NCI-H146 treated with DMSO at 0.1 percent for 48 hours (cell line): Measurements from ENCODE around the gene ZNF362.
A peak's percentile ranks its signal among the peaks of the same experiment; 100 is the strongest.

Source experiments
- DNase-seq: peaks from one replicate; lab custom pipeline; 2025; ENCODE audit not compliant: unreplicated experiment; lab: John Stamatoyannopoulos, UW

ZNF362 gene

DNA sequence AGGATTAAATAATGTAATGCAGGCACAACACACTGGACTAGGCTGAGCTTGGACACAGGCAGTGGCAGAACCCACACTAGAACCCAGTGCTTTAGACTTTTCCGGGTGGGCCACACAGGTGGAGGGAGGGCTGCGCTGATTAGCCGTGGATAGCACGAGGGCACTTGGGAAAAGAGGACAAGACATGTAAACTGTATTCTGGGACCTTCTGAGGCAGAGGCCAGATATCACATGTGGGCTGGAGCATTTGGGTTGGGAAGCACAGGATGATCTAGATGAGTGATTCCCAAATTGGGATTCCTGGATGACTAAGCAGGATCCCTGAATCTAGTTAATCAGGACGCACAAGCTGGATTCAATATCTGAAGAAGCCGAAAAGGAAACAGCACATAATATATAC is 84.9 kb downstream of the ZNF362 start:
- no peak for DNase-seq

DNA sequence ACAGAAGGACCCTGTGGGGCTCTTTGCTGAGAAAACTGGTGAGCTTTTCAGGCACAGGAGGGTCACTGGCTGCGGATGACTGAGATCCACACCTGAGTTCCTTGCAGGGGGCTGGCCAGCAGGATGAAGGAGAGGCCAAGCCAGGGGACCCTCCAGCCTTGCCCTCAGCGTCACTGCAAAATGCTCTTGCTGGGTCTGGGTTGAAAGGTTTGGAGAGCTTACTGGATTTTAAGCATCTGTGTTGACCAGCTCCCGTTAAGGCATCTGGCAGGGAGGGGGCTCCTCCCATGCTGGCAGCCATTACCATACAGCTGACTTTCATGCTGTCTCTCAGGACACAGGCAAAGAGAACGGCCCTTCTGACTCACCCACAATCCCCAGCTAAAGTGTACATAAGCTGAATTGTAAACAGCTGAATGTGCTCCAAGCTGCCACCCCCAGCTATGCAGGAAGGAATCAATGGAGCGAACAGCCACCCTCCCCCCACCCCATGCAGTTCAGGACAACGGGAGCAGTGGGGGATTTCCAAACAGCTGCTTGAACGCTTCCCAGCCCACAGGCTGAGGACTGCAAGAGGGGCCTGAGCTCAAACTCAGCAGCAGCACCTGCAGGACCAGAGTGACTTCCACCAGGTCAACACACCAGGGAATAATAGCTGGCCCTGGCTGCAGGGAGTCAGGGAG is 85.9 kb downstream of the ZNF362 start:
- DNase-seq, result peak; percentile 93

DNA sequence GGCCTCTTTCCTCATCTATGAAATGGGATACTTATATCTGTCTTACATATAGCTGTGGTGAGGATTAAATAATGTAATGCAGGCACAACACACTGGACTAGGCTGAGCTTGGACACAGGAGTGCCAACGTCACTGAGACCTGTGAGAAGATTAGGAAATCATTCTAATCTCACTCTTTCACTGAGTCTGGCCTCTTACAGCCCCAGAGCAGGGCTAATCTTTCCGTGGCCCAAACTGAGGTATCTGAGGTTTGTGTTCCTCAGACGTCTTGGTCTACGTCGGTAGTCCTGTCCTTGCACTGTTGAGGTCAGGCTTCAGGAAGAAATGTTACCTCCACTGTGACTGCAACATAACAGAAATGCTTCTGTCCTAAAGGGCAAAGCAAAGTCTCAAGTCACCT is 87.2 kb downstream of the ZNF362 start:
- DNase-seq, result no peak

- DNase-seq, result no peak
Measured at GRCh38 chr1:33344896-33345560, 88.7 kb downstream of the ZNF362 start.

DNA sequence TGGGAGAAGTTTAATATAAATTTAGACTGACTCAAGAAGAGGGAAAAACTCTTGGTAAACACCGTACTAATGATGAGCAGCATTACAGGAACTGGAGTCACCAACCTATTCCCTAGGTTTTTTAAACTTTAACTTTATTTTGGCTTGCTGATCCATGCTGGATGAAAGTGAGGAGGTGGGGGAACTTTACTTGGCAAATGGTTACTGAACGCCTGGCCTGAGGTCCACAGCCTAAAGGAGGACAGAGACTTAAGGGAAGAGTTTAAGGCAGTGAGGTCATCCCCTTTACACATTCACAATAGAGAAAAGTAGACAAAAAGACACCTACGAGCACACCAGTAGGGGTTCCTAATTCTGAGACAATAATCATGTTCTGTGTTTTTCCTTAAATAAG is 90.2 kb downstream of the ZNF362 start:
- no peak for DNase-seq

GRCh38 chr1:33346927-33347649 is 90.8 kb downstream of the ZNF362 start:
- DNase-seq, result no peak

- DNase-seq, result no peak
Measured at GRCh38 chr1:33347650-33347992, 91.3 kb downstream of the ZNF362 start.

DNA sequence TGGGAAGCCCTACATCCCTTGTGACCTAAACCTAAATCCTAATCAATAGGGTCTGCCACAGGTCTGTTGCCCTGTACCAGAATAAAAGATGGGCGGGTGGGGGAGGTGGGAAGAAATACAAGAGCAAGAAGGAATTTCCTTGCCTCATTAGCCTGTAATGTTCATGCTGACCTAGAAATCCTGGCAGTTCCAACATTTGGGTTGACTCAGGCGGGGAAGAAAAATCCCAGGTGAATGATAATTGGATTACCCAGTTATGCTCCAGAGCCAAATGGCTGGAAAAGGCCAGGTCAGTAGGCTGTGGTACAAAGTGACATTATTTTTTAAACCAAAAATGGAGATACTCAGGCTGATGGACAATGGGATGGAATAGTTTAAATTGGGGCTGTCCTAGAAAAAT is 91.9 kb downstream of the ZNF362 start:
- DNase-seq, result no peak

- no peak for DNase-seq
Measured at GRCh38 chr1:33348676-33349080, 92.4 kb downstream of the ZNF362 start.

- DNase-seq, result no peak
Measured at GRCh38 chr1:33349081-33349759, 92.9 kb downstream of the ZNF362 start.

GRCh38 chr1:33349778-33350610 is 93.7 kb downstream of the ZNF362 start:
- peak; percentile 45 for DNase-seq
